Measurements from ENCODE around the gene TYRO3. TPM values are rescaled to one million over a fixed set of nuclear protein-coding genes. Genes with fewer than 3 reads are reported as not detected.

The TYRO3 gene
- total and polyA plus RNA-seq, 12 donors = 1.2 to 9.6 (median 3.2) TPM

DNA sequence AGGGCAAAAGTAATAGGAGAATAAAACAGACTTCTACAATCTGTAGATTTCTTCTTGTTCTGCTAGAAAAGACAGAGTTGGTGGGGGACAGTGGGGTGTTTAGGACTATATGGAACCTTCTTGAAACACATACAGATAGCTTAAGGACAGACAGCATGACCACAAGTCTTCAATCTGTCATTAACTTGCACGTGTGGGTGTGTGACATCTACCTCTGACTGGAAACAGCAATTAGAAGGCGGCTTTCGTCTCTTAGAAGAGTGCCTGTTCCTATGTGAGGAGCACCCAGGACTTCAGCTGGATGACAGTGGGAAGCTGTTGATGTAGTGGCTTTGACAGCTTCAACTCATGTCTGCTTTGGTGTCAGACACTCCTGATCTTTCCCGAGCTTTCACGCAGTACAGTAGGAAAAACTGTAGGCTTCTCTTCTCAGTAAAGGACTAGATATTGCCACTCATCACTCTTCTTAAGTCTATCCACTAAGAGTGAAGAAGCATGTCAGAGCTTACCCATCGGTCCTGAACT is 44.5 kb downstream of the TYRO3 start:
- Histone ChIP-seq H3K9me3 (no peaks in the 10 kb centered on the region), H3K36me3 (no peaks in the 10 kb centered on the region), H3K4me1 (peaks cover 0 to 14% (median 9%) of the 10 kb centered on the region in 9 donors), H3K27me3 (no peaks in the 10 kb centered on the region), H3K4me3 (peak overlapping the region in 1 of 10 donors; percentile 41), H3K27ac (no peak overlapping the region)
- ATAC-seq (no peak), DNase-seq (no peak)
- intact Hi-C loops (cut with DNase I) = loop anchor here in 7 of 10 donors (5.0 to 10.0 kb wide), 5 partner anchors 121 to 211 kb away; no protein-coding TSS in a partner anchor
- TF ChIP-seq, protein P1, sequence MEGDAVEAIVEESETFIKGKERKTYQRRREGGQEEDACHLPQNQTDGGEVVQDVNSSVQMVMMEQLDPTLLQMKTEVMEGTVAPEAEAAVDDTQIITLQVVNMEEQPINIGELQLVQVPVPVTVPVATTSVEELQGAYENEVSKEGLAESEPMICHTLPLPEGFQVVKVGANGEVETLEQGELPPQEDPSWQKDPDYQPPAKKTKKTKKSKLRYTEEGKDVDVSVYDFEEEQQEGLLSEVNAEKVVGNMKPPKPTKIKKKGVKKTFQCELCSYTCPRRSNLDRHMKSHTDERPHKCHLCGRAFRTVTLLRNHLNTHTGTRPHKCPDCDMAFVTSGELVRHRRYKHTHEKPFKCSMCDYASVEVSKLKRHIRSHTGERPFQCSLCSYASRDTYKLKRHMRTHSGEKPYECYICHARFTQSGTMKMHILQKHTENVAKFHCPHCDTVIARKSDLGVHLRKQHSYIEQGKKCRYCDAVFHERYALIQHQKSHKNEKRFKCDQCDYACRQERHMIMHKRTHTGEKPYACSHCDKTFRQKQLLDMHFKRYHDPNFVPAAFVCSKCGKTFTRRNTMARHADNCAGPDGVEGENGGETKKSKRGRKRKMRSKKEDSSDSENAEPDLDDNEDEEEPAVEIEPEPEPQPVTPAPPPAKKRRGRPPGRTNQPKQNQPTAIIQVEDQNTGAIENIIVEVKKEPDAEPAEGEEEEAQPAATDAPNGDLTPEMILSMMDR (IDR thresholded peaks at IDR 0.05) = no peak
- 55 to 59% methylated on average over 6 of the region's 6 CpGs for WGBS, 2 donors

DNA sequence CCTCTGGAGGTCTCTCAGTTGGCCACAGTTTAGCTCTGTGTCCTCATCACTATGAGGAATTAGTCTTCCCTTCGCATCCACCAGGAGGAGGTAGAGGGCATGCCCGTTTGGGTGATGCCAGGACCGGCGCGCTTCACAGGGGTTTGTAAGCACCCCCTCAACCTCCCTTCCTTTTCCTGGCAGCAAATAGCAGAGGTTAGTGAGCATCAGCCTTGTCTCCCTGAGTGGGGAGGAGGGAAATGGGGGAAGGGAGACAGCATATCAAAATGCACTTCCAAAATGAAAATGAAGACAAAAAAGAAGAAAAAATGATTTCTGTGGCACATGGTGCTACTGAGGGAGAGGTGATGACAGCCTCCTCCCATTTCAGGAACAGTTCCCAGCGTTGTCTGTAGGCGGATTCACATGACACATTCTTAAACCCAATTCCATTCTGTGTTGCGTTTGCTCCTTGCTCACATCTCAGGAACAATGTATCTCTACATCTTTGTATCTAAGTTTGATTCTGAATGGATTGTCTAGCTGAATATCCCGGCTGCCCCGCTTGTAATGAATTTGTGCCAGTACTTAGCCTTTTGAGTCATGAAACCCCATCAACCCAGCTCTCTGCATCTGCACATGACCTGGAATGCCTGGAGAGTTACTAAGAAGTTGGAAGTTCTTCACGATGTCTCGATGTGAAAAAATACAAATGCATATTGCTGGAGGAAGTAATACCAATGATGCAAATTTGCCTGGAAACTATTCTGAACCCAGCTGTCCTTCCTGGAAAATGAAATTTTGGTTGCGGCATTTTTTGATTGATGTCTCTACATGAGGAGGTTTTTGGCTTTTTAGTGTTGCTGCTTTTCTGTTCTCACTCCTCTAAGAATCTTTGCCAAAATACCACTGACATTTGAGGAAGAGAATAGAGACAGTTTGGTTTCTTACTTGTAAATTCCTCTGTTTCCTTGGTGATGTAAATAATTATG is 45.2 kb downstream of the TYRO3 start:
- H3K27me3 ChIP-seq = no peaks in the 10 kb centered on the region
- no peaks in the 10 kb centered on the region for H3K9me3 ChIP-seq
- H3K4me1 ChIP-seq = peaks cover 0 to 14% (median 9%) of the 10 kb centered on the region in 9 donors
- 12 to 13% methylated on average over 13 of the region's 13 CpGs for WGBS, 2 donors
- TF ChIP-seq, protein P1 (IDR thresholded peaks at IDR 0.05) = peak; percentile 65 to 87 (median 77)
- intact Hi-C loops (cut with DNase I) = loop anchor here in 7 of 10 donors (5.0 to 10.0 kb wide), 5 partner anchors 121 to 211 kb away; no protein-coding TSS in a partner anchor
- no peak overlapping the region for H3K27ac ChIP-seq
- ATAC-seq (peak; percentile 83 to 95 (median 90)), DNase-seq (peak; percentile 47 to 66)
- H3K4me3 ChIP-seq = peak overlapping the region in 7 of 10 donors; percentile 17 to 41 (median 34)
- H3K36me3 ChIP-seq = no peaks in the 10 kb centered on the region

DNA sequence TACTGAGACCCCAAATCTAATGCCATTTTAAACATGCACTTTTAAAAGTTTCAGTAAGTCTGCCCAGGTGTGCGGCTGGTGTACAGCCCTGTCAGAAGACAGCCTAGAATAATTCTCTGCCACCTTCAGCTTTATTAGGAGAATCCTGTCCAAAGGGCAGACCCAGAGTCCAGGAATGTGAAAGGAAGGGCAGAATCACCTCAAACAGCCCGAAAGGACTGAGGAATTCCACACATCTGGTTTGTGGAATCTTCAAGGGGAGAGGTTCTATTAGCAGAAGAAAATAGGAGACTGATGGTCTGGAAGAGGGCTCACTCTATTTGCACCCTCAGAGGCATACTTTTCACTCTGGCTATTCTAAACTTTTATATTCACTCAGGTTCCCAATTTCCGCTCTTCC is 46.6 kb downstream of the TYRO3 start:
- intact Hi-C loops (cut with DNase I) = loop anchor here in 3 of 10 donors (10.0 kb wide), 3 partner anchors 119 to 209 kb away; no protein-coding TSS in a partner anchor
- TF ChIP-seq, protein P1 (IDR thresholded peaks at IDR 0.05) = no peak
- no peak for ATAC-seq

DNA sequence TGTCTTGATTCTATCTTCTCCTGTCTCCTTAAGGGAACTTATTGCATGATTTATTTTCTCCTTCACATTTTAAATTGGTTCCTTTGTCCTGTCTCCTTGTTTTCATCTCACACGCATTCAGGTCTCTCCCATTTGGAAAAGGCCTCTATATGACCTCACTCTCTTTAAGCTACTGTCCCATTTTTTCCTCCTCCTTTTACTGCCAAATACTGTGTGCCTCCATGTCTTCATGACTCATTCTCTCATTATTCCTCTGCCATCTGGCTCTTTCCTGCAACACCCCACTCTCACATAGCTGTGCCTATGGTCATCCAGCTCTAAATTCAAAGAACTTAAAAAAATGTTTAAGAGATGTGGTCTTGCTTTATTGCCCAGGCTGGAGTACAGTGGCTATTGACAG is 48.0 kb downstream of the TYRO3 start:
- H3K36me3 ChIP-seq = no peaks in the 10 kb centered on the region
- intact Hi-C loops (cut with DNase I) = loop anchor here in 3 of 10 donors (10.0 kb wide), 3 partner anchors 118 to 208 kb away; no protein-coding TSS in a partner anchor
- DNase-seq (no peak), ATAC-seq (no peak)
- no peak overlapping the region for H3K27ac ChIP-seq
- no peak overlapping the region for H3K4me3 ChIP-seq
- H3K27me3 ChIP-seq = no peaks in the 10 kb centered on the region
- WGBS, 2 donors = 78 to 88% methylated on average over 1 of the region's 1 CpG
- peaks cover 0 to 14% (median 9%) of the 10 kb centered on the region in 9 donors for H3K4me1 ChIP-seq
- no peaks in the 10 kb centered on the region for H3K9me3 ChIP-seq
- TF ChIP-seq, protein P1 (IDR thresholded peaks at IDR 0.05) = no peak

More for the DNA sequence above, 46.6 kb downstream of the TYRO3 start:
- Histone ChIP-seq H3K27me3 (no peaks in the 10 kb centered on the region), H3K4me1 (peaks cover 0 to 14% (median 9%) of the 10 kb centered on the region in 9 donors), H3K36me3 (no peaks in the 10 kb centered on the region), H3K9me3 (no peaks in the 10 kb centered on the region), H3K27ac (no peak overlapping the region), H3K4me3 (no peak overlapping the region)
- WGBS, 2 donors = 83 to 88% methylated on average over 3 of the region's 3 CpGs
- DNase-seq = no peak

Measured in heart right ventricle (tissue), 16 donors.